K562 (cell line): ENCODE results near the gene AP1S3. TPM values are rescaled to one million over a fixed set of nuclear protein-coding genes. Genes with fewer than 3 reads are reported as not detected.

Experiments
- BACH1 ChIP-seq: fragments of 200-800 bp; sonication (Bioruptor generic); IDR thresholded peaks from 2 replicates; pipeline ENCODE4 v1.6.1; 2016; ENCODE audit warnings: missing genetic modification characterization, missing compliant biosample characterization
- DMBX1 ChIP-seq: fragments of 250-450 bp; sonication (Bioruptor Pico); IDR thresholded peaks from 2 replicates; pipeline ENCODE4 v1.8.0; 2022; ENCODE audit warnings: inconsistent platforms, mild to moderate bottlenecking, moderate library complexity, borderline replicate concordance
- GMEB1 ChIP-seq: fragments of 250-450 bp; sonication (Bioruptor Pico); IDR thresholded peaks from 2 replicates; pipeline ENCODE4 v1.4.0; 2020; ENCODE audit warnings: mild to moderate bottlenecking
- KDM4B ChIP-seq, 2 experiments: fragments of 450-650 bp in 1 of 2; sonication (generic) in 1 of 2; IDR thresholded peaks; 2 replicates each; pipeline ENCODE4 v1.6.1; 2016 to 2017; ENCODE audit warnings: borderline replicate concordance in 2 of 2, antibody characterized with exemption in 1 of 2, low read depth in 1 of 2, mild to moderate bottlenecking in 1 of 2
- MBD2 ChIP-seq: sonication (generic); IDR thresholded peaks from 2 replicates; pipeline ENCODE4 v1.6.1; 2016; ENCODE audit warnings: low read depth, borderline replicate concordance
- MYNN ChIP-seq, 2 experiments: sonication (generic); formaldehyde crosslinking in 1 of 2; IDR thresholded peaks; 2 replicates each; pipeline versions ENCODE4 v1.5.0 to v1.6.1; 2016 to 2020; ENCODE audit warnings: antibody characterized with exemption in 1 of 2, missing genetic modification reagents in 1 of 2
- POLR2H ChIP-seq: IDR thresholded peaks from 2 replicates; pipeline ENCODE4 v1.6.1; 2016; ENCODE audit warnings: missing genetic modification characterization, low read depth, mild to moderate bottlenecking, control low read depth, missing compliant biosample characterization, moderate library complexity
- RBM17 ChIP-seq: fragments of 200-400 bp; formaldehyde crosslinking; IDR thresholded peaks from 2 replicates; pipeline ENCODE4 v1.6.1; 2017; ENCODE audit warnings: low read depth, mild to moderate bottlenecking, low read length, borderline replicate concordance
- SAP30 ChIP-seq: fragments of 200-600 bp; sonication (generic); IDR thresholded peaks from 2 replicates; pipeline ENCODE4 v1.6.1; 2012; ENCODE audit warnings: borderline replicate concordance, low read depth, mild to moderate bottlenecking, moderate library complexity, low read length, control low read depth, inconsistent platforms; ENCODE audit not compliant: insufficient read depth, poor library complexity, severe bottlenecking
- SMARCA4 ChIP-seq: fragments of 450-650 bp; IDR thresholded peaks from 2 replicates; pipeline ENCODE4 v1.6.1; 2016
- SRSF7 ChIP-seq: fragments of 200-400 bp; formaldehyde crosslinking; optimal IDR thresholded peaks from 2 replicates; pipeline ENCODE3; 2017; ENCODE audit warnings: mild to moderate bottlenecking, low read depth, low read length
- TFAM ChIP-seq: fragments of 250-450 bp; sonication (Bioruptor Pico); conservative IDR thresholded peaks from 2 replicates; pipeline ENCODE4 v1.5.0; 2021; ENCODE audit warnings: mild to moderate bottlenecking, moderate library complexity
- ZEB2 ChIP-seq: fragments of 450-650 bp; IDR thresholded peaks from 2 replicates; pipeline ENCODE4 v1.6.1; 2016
- ZKSCAN1 ChIP-seq: fragments of 150-350 bp; IDR thresholded peaks from 2 replicates; pipeline ENCODE4 v1.6.1; 2016; ENCODE audit warnings: low read depth, low read length
- ZNF431 ChIP-seq: sonication (generic); formaldehyde crosslinking; IDR thresholded peaks from 2 replicates; pipeline ENCODE4 v1.8.0; 2022; ENCODE audit warnings: mild to moderate bottlenecking, missing genetic modification reagents
- ZNF583 ChIP-seq: fragments of 250-450 bp; sonication (Bioruptor Pico); IDR thresholded peaks from 2 replicates; pipeline ENCODE4 v1.4.0; 2020
- ZNF766 ChIP-seq: fragments of 200-800 bp; sonication (Bioruptor generic); conservative IDR thresholded peaks from 2 replicates; pipeline ENCODE4 v1.6.1; 2016; ENCODE audit warnings: missing genetic modification characterization, missing compliant biosample characterization
- polyA plus RNA-seq, 8 experiments: library from polyadenylated mRNA; depleted of rRNA in 4 of 8; stranded (reverse) in 5 of 8; unstranded in 3 of 8; fragments of >200 nt; fragmentation: Nextera tagmentation in 2 of 8; fragmentation: Illumina TruSeq in 1 of 8; extraction: Ambion mirVana in 2 of 8; extraction: Trizol in 1 of 8; gene quantifications; 2 replicates each; pipeline versions ENCODE4 v1.2.1 to v1.2.3, GENCODE V29; 2011 to 2014; ENCODE audit warnings: inconsistent platforms in 1 of 8, missing spikeins in 1 of 8
- total RNA-seq, 7 experiments: library from RNA; depleted of rRNA in 6 of 7; stranded (reverse); fragments of >200 nt in 6 of 7; fragmentation: Illumina TruSeq in 2 of 7; extraction: Trizol in 2 of 7; gene quantifications; 2 replicates each; pipeline versions ENCODE4 v1.2.1 to v1.2.3, GENCODE V29; 2011 to 2021; ENCODE audit warnings: low replicate concordance in 1 of 7
- TF ChIP-seq, protein P1 (sequence below), 2 experiments: fragments of 450-650 bp; conservative IDR thresholded peaks; 2 replicates each; pipeline ENCODE4 v1.6.1; 2017; ENCODE audit warnings: mild to moderate bottlenecking in 2 of 2, moderate library complexity in 2 of 2
- TF ChIP-seq, protein P2 (sequence below): fragments of 450-650 bp; IDR thresholded peaks from 2 replicates; pipeline ENCODE4 v1.6.1; 2017; ENCODE audit warnings: mild to moderate bottlenecking, moderate library complexity
- TF ChIP-seq, protein P3 (sequence below): sonication (generic); formaldehyde crosslinking; IDR thresholded peaks from 2 replicates; pipeline ENCODE4 v1.8.1; 2023; ENCODE audit warnings: mild to moderate bottlenecking, missing genetic modification reagents
- TF ChIP-seq, protein P4 (sequence below): fragments of 250-450 bp; sonication (Bioruptor Pico); IDR thresholded peaks from 2 replicates; pipeline ENCODE4 v1.9.0; 2021; ENCODE audit warnings: mild to moderate bottlenecking

The AP1S3 gene
- total and polyA plus RNA-seq, 9 of the 15 experiments (the other 6 are each of a cell fraction or from before 2014, with no cell fraction given): 0.50 to 3.8 (median 2.1) TPM

- TF ChIP-seq GMEB1 (CRISPR knock-in tag): no peak
- TF ChIP-seq, protein P1, sequence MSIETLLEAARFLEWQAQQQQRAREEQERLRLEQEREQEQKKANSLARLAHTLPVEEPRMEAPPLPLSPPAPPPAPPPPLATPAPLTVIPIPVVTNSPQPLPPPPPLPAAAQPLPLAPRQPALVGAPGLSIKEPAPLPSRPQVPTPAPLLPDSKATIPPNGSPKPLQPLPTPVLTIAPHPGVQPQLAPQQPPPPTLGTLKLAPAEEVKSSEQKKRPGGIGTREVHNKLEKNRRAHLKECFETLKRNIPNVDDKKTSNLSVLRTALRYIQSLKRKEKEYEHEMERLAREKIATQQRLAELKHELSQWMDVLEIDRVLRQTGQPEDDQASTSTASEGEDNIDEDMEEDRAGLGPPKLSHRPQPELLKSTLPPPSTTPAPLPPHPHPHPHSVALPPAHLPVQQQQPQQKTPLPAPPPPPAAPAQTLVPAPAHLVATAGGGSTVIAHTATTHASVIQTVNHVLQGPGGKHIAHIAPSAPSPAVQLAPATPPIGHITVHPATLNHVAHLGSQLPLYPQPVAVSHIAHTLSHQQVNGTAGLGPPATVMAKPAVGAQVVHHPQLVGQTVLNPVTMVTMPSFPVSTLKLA (conservative IDR thresholded peaks at IDR 0.05): peak; percentile 86 to 87
- no peak for TF ChIP-seq SRSF7
- no peak for TF ChIP-seq KDM4B (IDR thresholded peaks at IDR 0.05; ENCODE audit: borderline replicate concordance in 2 of 2, low read depth in 1 of 2)
- TF ChIP-seq RBM17: no peak
- 0 out of 2 replicates have a peak, but pooled peaks have one; percentile 27 for TF ChIP-seq MBD2
- TF ChIP-seq SMARCA4: no peak
- no peak for TF ChIP-seq SAP30
- TF ChIP-seq ZEB2: no peak
- TF ChIP-seq TFAM (CRISPR knock-in tag): no peak
- peak; percentile 66; the same call in 1 of the 2 replicates for TF ChIP-seq ZNF766 (CRISPR knock-in tag)
- no peak for TF ChIP-seq ZKSCAN1
- no peak for TF ChIP-seq MYNN (IDR thresholded peaks at IDR 0.05)
- no peak for TF ChIP-seq MYNN (CRISPR knock-in tag; IDR thresholded peaks at IDR 0.05)
- TF ChIP-seq, protein P2, sequence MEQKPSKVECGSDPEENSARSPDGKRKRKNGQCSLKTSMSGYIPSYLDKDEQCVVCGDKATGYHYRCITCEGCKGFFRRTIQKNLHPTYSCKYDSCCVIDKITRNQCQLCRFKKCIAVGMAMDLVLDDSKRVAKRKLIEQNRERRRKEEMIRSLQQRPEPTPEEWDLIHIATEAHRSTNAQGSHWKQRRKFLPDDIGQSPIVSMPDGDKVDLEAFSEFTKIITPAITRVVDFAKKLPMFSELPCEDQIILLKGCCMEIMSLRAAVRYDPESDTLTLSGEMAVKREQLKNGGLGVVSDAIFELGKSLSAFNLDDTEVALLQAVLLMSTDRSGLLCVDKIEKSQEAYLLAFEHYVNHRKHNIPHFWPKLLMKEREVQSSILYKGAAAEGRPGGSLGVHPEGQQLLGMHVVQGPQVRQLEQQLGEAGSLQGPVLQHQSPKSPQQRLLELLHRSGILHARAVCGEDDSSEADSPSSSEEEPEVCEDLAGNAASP: no peak
- peak; percentile 37; the same call in 1 of the 2 replicates for TF ChIP-seq BACH1 (tag)
- TF ChIP-seq, protein P3, sequence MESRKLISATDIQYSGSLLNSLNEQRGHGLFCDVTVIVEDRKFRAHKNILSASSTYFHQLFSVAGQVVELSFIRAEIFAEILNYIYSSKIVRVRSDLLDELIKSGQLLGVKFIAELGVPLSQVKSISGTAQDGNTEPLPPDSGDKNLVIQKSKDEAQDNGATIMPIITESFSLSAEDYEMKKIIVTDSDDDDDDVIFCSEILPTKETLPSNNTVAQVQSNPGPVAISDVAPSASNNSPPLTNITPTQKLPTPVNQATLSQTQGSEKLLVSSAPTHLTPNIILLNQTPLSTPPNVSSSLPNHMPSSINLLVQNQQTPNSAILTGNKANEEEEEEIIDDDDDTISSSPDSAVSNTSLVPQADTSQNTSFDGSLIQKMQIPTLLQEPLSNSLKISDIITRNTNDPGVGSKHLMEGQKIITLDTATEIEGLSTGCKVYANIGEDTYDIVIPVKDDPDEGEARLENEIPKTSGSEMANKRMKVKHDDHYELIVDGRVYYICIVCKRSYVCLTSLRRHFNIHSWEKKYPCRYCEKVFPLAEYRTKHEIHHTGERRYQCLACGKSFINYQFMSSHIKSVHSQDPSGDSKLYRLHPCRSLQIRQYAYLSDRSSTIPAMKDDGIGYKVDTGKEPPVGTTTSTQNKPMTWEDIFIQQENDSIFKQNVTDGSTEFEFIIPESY (CRISPR knock-in tag): no peak
- peak; percentile 46; the same call in 1 of the 2 replicates for TF ChIP-seq DMBX1 (CRISPR knock-in tag)
- peak; percentile 97 for TF ChIP-seq POLR2H (tag)
- TF ChIP-seq, protein P4, sequence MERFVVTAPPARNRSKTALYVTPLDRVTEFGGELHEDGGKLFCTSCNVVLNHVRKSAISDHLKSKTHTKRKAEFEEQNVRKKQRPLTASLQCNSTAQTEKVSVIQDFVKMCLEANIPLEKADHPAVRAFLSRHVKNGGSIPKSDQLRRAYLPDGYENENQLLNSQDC (CRISPR knock-in tag): no peak
- TF ChIP-seq ZNF583 (CRISPR knock-in tag): no peak
- TF ChIP-seq ZNF431 (CRISPR knock-in tag): no peak
These were observed 113.4 kb downstream of the AP1S3 start (continued) for GRCh38 chr2:223723954-223724411.
